ENCODE results near the gene BLVRB. TPM values are rescaled to one million over a fixed set of nuclear protein-coding genes. Genes with fewer than 3 reads are reported as not detected.

The BLVRB gene
- polyA plus RNA-seq, 1 of the 3 experiments (the other 2 are of a cell fraction), result 85.9 TPM

DNA sequence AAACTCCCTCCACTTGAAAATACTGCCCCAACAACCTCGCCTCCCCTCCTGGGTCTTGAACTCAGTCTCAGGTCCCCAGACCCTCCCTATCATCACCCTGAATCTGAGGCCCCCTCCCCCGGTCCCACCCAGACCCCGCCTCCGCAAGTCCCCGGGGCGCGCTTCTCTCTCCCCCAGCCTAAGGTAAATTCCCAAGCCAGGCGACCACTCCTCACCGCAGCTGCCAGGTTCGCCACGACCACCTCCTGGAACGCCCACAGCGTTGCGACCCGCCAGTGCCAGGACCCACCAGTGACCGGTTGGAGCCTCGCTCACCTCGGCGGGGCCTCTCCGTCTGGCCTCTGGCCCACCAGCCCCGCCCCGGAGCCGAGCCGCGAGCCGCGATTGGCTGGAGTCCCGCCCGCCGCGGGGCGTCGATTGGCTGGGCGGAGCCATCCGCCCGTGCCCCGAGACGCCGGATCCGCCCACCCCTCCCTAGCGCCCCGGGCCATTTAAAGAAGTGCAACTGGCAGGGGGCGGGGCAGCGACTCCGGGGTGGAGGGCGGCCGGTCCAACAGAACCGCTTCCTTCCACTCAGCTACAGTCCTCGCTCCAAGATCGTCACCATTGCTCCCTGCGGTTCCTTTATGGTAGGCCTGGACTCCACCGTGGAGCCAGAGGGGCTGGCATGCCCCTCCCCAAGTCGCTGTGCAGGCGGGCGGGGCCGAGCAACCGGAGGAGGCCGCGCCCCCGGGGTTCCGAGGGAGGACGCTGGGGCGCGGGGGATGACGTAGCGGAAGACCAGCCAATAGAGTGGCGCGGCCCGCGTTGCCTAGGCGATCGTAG lies 21.3 kb downstream of the BLVRB start, which contains the start of gene SERTAD3:
Gene SERTAD3, minus strand, starts transcription at position 336 of the 825 bp plus-strand sequence. CDS start 2,255 bp downstream, outside the sequence.
- peaks cover 32% of the 10 kb centered on the region for H4K20me1 ChIP-seq (ENCODE audit: insufficient read depth)
- H2AFZ ChIP-seq (ENCODE audit: low read depth), result peak within 1 kb of the TSS; percentile 93
- H3K9me2 ChIP-seq, result no peaks in the 10 kb centered on the region
- H3K9ac ChIP-seq, result peak within 1 kb of the TSS; percentile 99
- peak within 1 kb of the TSS; percentile 96 for H3K27ac ChIP-seq (ENCODE audit: low read depth in 2 of 2, low read length in 1 of 2)
- H3K9me3 ChIP-seq, result no peaks in the 10 kb centered on the region
- H3K4me3 ChIP-seq (ENCODE audit: low read depth in 2 of 2, low read length in 1 of 2), result peak within 1 kb of the TSS; percentile 88 to 100
- 1% methylated on average over 25 of the region's 72 CpGs for WGBS (ENCODE audit: low lambda C conversion rate)
- peak; percentile 96 for DNase-seq
- peak within 1 kb of the TSS; percentile 86 for H3K4me2 ChIP-seq
- peaks cover 44% of the 10 kb centered on the region for H3K79me2 ChIP-seq (ENCODE audit: insufficient read depth)
- peaks cover 21 to 26% of the 10 kb centered on the region in 2 experiments for H3K36me3 ChIP-seq (replicated peaks in 1 of 2; ENCODE audit: control insufficient read depth in 1 of 2, insufficient read depth in 2 of 2, low read length in 1 of 2)
- ChIA-PET CTCF (interaction anchor here (0.7 to 2.7 kb wide), 13 partner anchors 10 to 236 kb away, joined by 3 to 16 read pairs (median 5); partner anchors contain the start of genes PRX and TTC9B), POLR2A (interaction anchor here (1.6 to 3.8 kb wide), 2 partner anchors 18 to 23 kb away, joined by 8 to 17 read pairs; partner anchors contain the start of gene SERTAD1)
- H3K27me3 ChIP-seq (ENCODE audit: insufficient read depth), result no peaks in the 10 kb centered on the region
- peaks cover 12% of the 10 kb centered on the region for H3F3A ChIP-seq (replicated peaks; ENCODE audit: insufficient read depth)
- 0 out of 2 replicates have a peak, but pooled peaks have one; percentile 73 for TF ChIP-seq SIN3A (IDR thresholded peaks at IDR 0.05; ENCODE audit: borderline replicate concordance, low read depth, low read length)
- peak; percentile 16; the same call in 1 of the 2 replicates for TF ChIP-seq RFX5 (IDR thresholded peaks at IDR 0.05; ENCODE audit: low read length)
- TF ChIP-seq NFIC (IDR thresholded peaks at IDR 0.05; ENCODE audit: borderline replicate concordance), result no peak; the same call in 1 of the 2 replicates
- TF ChIP-seq, protein P1, sequence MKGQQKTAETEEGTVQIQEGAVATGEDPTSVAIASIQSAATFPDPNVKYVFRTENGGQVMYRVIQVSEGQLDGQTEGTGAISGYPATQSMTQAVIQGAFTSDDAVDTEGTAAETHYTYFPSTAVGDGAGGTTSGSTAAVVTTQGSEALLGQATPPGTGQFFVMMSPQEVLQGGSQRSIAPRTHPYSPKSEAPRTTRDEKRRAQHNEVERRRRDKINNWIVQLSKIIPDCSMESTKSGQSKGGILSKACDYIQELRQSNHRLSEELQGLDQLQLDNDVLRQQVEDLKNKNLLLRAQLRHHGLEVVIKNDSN (IDR thresholded peaks at IDR 0.05; ENCODE audit: borderline replicate concordance, low read depth), result no peak
- TF ChIP-seq GATA2 (CRISPR knock-in tag; IDR thresholded peaks at IDR 0.05), result peak; percentile 47; the same call in 1 of the 2 replicates
- TF ChIP-seq POLR2AphosphoS5 (IDR thresholded peaks at IDR 0.05; ENCODE audit: low read depth, low read length), result peak; percentile 94
- TF ChIP-seq EP300 (IDR thresholded peaks at IDR 0.05; ENCODE audit: borderline replicate concordance in 1 of 2, low read depth in 1 of 2, low read length in 1 of 2), result peak in 1 of 2 experiments; percentile 7; a peak in 1 of 4 replicates
- 0 out of 2 replicates have a peak, but pooled peaks have one; percentile 5 for TF ChIP-seq ELF1 (IDR thresholded peaks at IDR 0.05)
- TF ChIP-seq MXI1 (IDR thresholded peaks at IDR 0.05; ENCODE audit: low read depth, low read length), result peak; percentile 46
- TF ChIP-seq TAF1 (IDR thresholded peaks at IDR 0.05; ENCODE audit: borderline replicate concordance, low read depth, low read length), result peak; percentile 66; the same call in 1 of the 2 replicates
- TF ChIP-seq GABPA (IDR thresholded peaks at IDR 0.05; ENCODE audit: low read depth), result no peak
- TF ChIP-seq IRF3 (IDR thresholded peaks at IDR 0.05; ENCODE audit: low read depth, low read length), result 0 out of 2 replicates have a peak, but pooled peaks have one; percentile 26
- H3K4me1 ChIP-seq (ENCODE audit: control insufficient read depth in 1 of 2, insufficient read depth in 2 of 2, low read depth in 1 of 2, low read length in 1 of 2), result peaks cover 5 to 8% of the 10 kb centered on the region in 2 experiments; a peak in 2 of 4 replicates

Data from SK-N-SH (cell line).